Activated CD4-positive, alpha-beta memory T cell treated with anti-CD3 and anti-CD28 coated beads, Interleukin-2, amount 10 ng/mL, durations not matched to agents 7 days and 5 days (primary cell): Measurements from ENCODE around the gene MOCOS. TPM values are rescaled to one million over a fixed set of nuclear protein-coding genes. Genes with fewer than 3 reads are reported as not detected.

ENCODE experiments used
- CTCF ChIA-PET: fragments of 350-600 bp; sonication (Branson Sonifier 250); formaldehyde crosslinking; loops from one replicate; lab custom pipeline; 2021; ENCODE audit warnings: antibody characterized with exemption, inconsistent platforms; lab: Charles Lee
- POLR2A ChIA-PET: fragments of 350-600 bp; sonication (Branson Sonifier 250); formaldehyde crosslinking; loops from one replicate; lab custom pipeline; 2021; ENCODE audit warnings: antibody characterized with exemption; lab: Charles Lee
- DNase-seq: peaks from one replicate; pipeline ENCODE4 v3.0.0-alpha.2; 2020
- H3K27ac Mint-ChIP-seq: one replicate; pipeline ENCODE4 v1.8.0; 2021; ENCODE audit warnings: mild to moderate bottlenecking, mixed read lengths
- H3K27me3 Mint-ChIP-seq: one replicate; pipeline ENCODE4 v1.8.0; 2021; ENCODE audit warnings: mixed read lengths
- H3K36me3 Mint-ChIP-seq: one replicate; pipeline ENCODE4 v1.8.0; 2021; ENCODE audit warnings: low read depth, mixed read lengths
- H3K4me1 Mint-ChIP-seq: one replicate; pipeline ENCODE4 v1.8.0; 2021; ENCODE audit warnings: mixed read lengths
- H3K4me3 Mint-ChIP-seq: one replicate; pipeline ENCODE4 v1.8.0; 2021; ENCODE audit warnings: mild to moderate bottlenecking, mixed read lengths
- H3K9me3 Mint-ChIP-seq: one replicate; pipeline ENCODE4 v1.8.0; 2021; ENCODE audit warnings: mixed read lengths
- total RNA-seq, 2 experiments: library from RNA; stranded (reverse); gene quantifications; one replicate each; pipeline ENCODE4 v1.2.3, GENCODE V29; 2021

Gene MOCOS
- total RNA-seq, 2 experiments from 2014 or later, result 0.15 to 0.25 TPM

DNA sequence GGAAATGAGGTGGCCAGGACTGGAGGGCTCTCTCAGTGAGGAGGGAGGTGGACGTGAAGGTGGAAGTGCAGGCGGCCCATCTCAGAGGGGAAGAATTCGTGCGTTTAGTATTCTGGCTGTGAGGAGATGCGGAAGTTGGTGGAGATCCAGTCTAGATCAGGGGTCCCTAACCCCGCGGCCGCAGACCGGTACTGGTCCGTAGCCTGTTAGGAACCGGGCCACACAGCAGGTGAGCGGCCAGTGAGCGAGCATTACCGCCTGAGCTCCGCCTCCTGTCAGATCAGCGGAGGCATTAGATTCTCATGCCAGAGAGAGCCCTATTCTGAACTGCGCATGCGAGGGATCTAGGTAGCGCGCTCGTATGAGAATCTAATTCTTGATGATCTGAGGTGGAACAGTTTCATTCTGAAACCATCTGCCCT lies 108.6 kb downstream of the MOCOS start:
- H3K36me3 Mint-ChIP-seq, result no peaks in the 10 kb centered on the region
- H3K9me3 Mint-ChIP-seq, result no peaks in the 10 kb centered on the region
- POLR2A ChIA-PET, result no interaction called here
- H3K27me3 Mint-ChIP-seq, result peaks cover 23% of the 10 kb centered on the region
- H3K27ac Mint-ChIP-seq, result no peak overlapping the region
- no peaks in the 10 kb centered on the region for H3K4me1 Mint-ChIP-seq
- DNase-seq, result no peak
- H3K4me3 Mint-ChIP-seq, result no peak overlapping the region
- CTCF ChIA-PET, result no interaction called here

DNA sequence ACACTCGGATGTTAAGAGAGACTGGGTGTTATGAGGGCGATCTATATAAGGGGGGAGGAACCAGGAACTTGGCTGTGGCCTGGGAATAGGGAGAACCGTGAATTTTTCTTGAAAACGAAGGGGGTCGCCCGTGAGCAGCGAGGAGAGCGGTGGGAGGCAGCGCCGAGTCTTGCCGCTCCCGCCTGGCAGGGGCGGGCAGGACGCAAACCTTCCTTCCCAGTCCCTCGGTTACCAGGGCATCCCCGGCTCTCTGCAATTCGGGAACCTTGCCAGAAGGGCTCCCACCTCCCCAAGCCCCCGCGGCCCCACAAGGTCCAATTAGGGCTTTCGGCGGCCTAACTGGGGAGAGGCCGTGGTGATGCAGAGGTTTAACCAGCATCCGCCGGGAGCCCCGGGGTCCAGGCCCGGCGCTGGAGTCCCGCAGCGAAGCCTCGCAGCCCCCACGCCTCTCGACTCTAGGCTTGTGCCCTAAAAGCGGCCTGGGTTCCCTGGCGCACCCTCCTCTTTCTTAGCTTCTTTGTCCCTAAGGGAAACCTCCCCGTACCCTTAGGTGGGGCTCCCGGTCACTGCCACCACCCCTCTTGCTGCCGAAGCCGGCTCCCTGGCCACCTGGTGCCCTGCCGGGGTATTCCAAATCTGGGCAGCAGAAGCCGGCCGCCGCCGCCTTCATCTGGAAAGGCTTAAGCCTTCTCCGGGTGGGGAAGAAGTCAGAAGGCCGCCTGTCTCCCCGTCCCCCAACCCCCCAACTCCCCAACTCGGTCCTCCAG lies 109.5 kb downstream of the MOCOS start:
- Mint-ChIP-seq H3K27me3 (peaks cover 20% of the 10 kb centered on the region), H3K4me3 (no peak overlapping the region), H3K36me3 (no peaks in the 10 kb centered on the region), H3K4me1 (no peaks in the 10 kb centered on the region), H3K9me3 (no peaks in the 10 kb centered on the region), H3K27ac (no peak overlapping the region)
- DNase-seq, result no peak
- CTCF ChIA-PET, result no interaction called here
- POLR2A ChIA-PET, result no interaction called here

DNA sequence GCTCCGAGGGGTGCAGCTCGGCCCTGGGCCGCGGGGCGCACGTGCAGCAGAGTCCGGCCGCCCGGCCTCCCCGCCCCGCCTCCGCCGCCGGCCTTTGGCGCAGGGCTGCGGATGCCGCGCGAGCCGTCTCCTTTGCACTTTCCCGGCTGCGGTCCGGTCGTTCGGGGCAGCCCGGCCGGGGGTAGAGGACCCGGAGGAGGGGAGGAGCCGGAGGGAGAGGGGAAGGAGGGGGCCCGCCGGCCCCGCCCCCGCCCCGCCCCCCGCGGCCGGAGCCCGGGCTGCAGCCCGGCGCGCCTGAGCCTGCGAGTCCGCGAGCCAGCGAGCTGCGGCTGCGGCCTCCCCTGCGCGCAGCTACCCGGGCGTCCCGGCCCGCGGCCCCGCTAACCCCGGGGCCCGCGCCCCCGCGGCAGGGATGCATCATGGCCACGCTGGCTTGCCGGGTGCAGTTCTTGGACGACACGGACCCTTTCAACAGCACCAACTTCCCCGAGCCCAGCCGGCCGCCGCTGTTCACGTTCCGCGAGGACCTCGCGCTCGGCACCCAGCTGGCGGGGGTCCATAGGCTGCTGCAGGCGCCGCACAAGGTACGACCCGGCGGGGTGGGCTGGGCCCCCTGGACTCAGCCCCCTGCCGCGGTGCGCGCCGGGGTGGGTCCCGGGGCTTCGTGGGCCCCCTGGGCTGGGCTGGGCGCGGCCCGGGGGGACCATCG lies 110.3 kb downstream of the MOCOS start, which contains the start of gene FHOD3:
TSS of gene FHOD3 (plus strand) at position 297 of the 709 bp plus-strand sequence. CDS start at position 420, 123 bp downstream.
- H3K9me3 Mint-ChIP-seq, result no peaks in the 10 kb centered on the region
- H3K4me1 Mint-ChIP-seq, result no peaks in the 10 kb centered on the region
- ChIA-PET POLR2A (no interaction called here), CTCF (no interaction called here)
- peaks cover 22% of the 10 kb centered on the region for H3K27me3 Mint-ChIP-seq
- no peak within 1 kb of the TSS for H3K27ac Mint-ChIP-seq
- H3K4me3 Mint-ChIP-seq, result no peak within 1 kb of the TSS
- no peak for DNase-seq
- H3K36me3 Mint-ChIP-seq, result no peaks in the 10 kb centered on the region

DNA sequence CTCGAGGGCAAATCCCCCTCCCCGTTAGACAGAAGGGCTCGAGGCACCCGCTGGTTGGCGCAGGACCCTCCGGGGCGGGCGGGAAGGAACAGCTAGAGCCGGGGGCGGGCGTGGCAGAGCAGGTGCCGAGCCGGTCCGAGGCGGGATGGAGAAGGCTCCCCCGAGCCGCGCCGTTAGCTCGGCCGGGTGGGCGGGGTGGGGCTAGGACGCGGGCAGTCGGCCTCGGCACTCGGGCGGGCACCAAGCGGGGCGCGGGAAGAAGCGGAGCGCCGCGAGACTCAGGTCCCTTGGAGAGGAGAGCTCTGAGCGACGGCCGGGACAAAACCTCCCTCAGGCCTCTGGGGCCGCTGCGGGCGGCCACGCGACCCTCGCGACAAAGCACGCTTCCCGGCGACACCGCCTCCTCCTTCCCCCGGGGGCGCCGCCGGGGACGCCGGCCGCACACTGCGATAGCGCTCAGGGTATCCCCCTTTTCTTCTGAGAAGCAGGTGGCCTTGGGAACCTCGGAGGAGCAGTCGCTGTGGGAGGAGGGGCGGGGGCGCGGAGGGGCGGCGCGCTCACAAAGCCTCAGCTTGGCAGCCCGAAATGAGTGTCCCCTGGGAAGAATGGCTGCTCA lies 110.9 kb downstream of the MOCOS start:
- POLR2A ChIA-PET, result no interaction called here
- Mint-ChIP-seq H3K9me3 (no peaks in the 10 kb centered on the region), H3K36me3 (no peaks in the 10 kb centered on the region), H3K27ac (no peak overlapping the region), H3K4me1 (no peaks in the 10 kb centered on the region), H3K27me3 (peaks cover 28% of the 10 kb centered on the region), H3K4me3 (no peak overlapping the region)
- DNase-seq, result no peak
- CTCF ChIA-PET, result no interaction called here

DNA sequence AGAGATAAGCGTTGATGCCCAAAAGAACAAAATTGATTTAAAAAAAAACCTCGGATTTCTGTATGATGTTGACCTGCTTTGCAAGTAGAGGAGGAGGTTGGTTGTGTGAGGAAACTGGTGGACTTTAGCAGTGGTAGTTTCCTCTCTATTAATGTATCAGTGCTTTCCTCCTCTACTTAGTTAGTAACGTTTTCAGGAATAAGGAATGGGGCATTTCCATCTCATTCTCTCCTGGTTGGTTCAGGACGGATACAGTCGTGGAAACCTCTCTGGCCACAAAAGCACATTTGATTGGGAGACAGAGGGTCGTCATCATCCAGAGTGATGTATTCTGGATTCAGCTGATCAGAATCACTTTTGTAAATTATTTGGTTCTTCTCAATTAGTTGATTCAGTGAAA lies 111.7 kb downstream of the MOCOS start:
- POLR2A ChIA-PET, result no interaction called here
- no peaks in the 10 kb centered on the region for H3K36me3 Mint-ChIP-seq
- DNase-seq, result no peak
- no peaks in the 10 kb centered on the region for H3K4me1 Mint-ChIP-seq
- no peak overlapping the region for H3K4me3 Mint-ChIP-seq
- H3K9me3 Mint-ChIP-seq, result no peaks in the 10 kb centered on the region
- H3K27ac Mint-ChIP-seq, result no peak overlapping the region
- CTCF ChIA-PET, result no interaction called here
- peaks cover 33% of the 10 kb centered on the region for H3K27me3 Mint-ChIP-seq

DNA sequence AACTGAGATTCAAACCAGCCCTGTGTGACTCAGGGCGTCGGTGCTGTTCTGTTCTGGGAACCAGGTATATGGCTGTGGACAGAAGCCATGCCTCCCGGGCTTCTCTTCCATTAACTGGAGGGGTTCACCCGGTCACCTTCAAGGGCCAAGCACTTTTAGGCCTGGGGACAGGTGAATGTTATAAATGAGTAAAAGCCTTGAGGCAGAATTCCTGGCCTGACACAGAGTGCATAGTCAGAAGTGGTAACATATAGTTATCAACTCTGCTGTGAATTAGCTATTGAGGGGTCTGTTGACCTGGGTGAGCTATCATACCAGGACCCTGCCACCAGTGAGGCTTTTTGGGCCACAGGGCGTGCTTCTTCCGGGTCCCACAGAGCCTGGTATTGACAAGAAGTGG lies 112.9 kb downstream of the MOCOS start:
- peaks cover 37% of the 10 kb centered on the region for H3K27me3 Mint-ChIP-seq
- no peak overlapping the region for H3K4me3 Mint-ChIP-seq
- ChIA-PET POLR2A (no interaction called here), CTCF (no interaction called here)
- no peaks in the 10 kb centered on the region for H3K36me3 Mint-ChIP-seq
- DNase-seq, result no peak
- no peaks in the 10 kb centered on the region for H3K4me1 Mint-ChIP-seq
- H3K9me3 Mint-ChIP-seq, result no peaks in the 10 kb centered on the region
- no peak overlapping the region for H3K27ac Mint-ChIP-seq

DNA sequence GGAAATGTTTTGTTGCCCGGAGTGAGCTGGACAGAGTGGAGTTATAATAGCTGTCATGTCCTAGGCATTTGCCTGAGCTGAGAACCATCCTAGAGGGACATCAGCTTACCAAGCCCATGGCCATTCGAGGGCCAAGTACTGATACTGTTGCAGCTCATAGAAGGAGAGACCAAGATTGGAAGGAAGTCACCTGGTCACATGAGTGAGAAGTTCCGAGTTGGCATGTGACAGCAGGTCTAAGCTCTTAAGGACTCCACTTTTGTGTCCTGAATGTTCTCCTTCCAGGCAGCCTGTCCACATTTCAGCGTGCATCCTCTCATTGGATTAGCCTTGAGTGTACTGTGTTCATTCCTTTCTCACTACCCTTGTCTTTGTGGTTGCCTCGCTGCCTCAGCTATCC lies 114.6 kb downstream of the MOCOS start:
- CTCF ChIA-PET, result interaction anchor here (1.6 kb wide), 1 partner anchor 207 kb away, joined by 4 read pairs; no protein-coding TSS in a partner anchor
- DNase-seq, result no peak
- POLR2A ChIA-PET, result no interaction called here
- Mint-ChIP-seq H3K36me3 (no peaks in the 10 kb centered on the region), H3K4me1 (no peaks in the 10 kb centered on the region), H3K4me3 (no peak overlapping the region), H3K27me3 (peaks cover 40% of the 10 kb centered on the region), H3K9me3 (no peaks in the 10 kb centered on the region), H3K27ac (no peak overlapping the region)

DNA sequence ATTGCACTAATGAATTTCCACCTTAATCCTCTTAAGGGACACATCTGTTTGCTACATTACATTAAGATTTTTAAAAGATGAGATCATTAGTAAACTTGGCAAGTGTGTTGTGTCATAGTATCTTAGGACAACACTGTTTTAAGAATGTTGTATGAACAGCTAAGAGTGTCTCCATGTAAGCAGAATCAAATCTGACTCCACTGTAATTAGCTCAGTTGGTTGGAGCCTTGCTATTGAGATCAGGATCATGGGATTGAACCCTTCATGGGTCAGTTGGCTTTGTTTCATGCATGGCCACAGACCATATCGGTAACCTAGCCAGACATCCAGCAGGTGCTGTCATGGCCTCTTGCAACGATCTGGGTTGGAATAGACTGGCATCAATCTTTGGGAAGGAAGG lies 115.4 kb downstream of the MOCOS start:
- no peak for DNase-seq
- H3K4me3 Mint-ChIP-seq, result no peak overlapping the region
- H3K27me3 Mint-ChIP-seq, result peaks cover 40% of the 10 kb centered on the region
- ChIA-PET CTCF (interaction anchor here (1.6 kb wide), 1 partner anchor 207 kb away, joined by 4 read pairs; no protein-coding TSS in a partner anchor), POLR2A (no interaction called here)
- no peaks in the 10 kb centered on the region for H3K9me3 Mint-ChIP-seq
- H3K27ac Mint-ChIP-seq, result no peak overlapping the region
- H3K4me1 Mint-ChIP-seq, result no peaks in the 10 kb centered on the region
- no peaks in the 10 kb centered on the region for H3K36me3 Mint-ChIP-seq

DNA sequence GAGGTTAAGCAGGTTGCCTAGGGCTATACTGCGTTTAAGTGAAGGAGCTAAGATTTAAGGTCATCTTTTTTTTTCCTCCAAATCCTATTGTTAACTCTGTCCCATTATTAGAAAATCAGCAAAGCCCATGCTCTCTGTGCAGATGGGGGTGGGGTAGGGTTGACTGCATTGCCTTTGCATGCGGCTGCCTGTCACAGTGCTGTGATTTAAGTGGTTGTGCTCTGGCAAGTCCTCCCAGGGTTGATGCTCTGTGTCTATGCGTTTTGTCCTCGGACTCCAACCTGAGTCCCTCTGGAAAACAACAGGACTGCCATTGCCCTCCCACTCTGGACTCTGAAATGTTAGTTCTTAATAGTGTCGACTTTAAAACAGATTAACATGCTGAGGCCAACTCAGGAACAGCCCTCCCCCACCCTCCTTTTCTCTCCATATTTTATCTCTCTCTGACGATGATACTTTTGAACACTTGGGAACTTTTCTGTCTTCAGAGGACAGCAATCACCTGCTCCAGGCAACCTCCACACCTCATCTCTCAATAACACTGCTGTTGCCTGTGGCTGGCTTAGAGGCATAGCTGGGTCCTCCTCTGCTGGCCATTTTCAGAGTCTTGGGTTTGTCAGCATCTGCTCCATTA lies 116.0 kb downstream of the MOCOS start:
- DNase-seq, result no peak
- no peaks in the 10 kb centered on the region for H3K36me3 Mint-ChIP-seq
- H3K27me3 Mint-ChIP-seq, result peaks cover 40% of the 10 kb centered on the region
- ChIA-PET CTCF (no interaction called here), POLR2A (no interaction called here)
- H3K4me3 Mint-ChIP-seq, result no peak overlapping the region
- H3K9me3 Mint-ChIP-seq, result no peaks in the 10 kb centered on the region
- no peaks in the 10 kb centered on the region for H3K4me1 Mint-ChIP-seq
- H3K27ac Mint-ChIP-seq, result no peak overlapping the region

DNA sequence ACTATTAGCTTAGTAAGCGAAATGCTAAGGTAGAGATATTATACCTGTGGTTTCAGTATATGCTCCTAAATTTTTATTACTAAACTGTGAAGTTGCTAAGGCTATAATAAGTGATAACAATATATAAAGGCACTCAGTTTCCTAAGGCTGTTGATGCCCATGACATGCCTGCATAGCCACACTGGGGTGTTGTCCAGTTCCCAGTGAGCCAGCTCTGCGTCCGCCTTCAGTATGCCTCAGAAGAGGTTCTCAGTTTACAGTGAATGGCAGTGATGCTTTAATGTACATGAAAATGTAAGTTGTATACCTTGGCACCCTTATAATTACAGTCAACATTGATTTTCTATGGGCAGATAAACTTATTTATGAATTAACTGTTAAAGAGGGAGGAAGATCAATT lies 117.4 kb downstream of the MOCOS start:
- DNase-seq, result no peak
- no peak overlapping the region for H3K27ac Mint-ChIP-seq
- no peaks in the 10 kb centered on the region for H3K4me1 Mint-ChIP-seq
- CTCF ChIA-PET, result interaction anchor here (0.6 kb wide), 1 partner anchor 76 kb away, joined by 7 read pairs; no protein-coding TSS in a partner anchor
- H3K9me3 Mint-ChIP-seq, result no peaks in the 10 kb centered on the region
- POLR2A ChIA-PET, result no interaction called here
- no peaks in the 10 kb centered on the region for H3K36me3 Mint-ChIP-seq
- no peak overlapping the region for H3K4me3 Mint-ChIP-seq
- H3K27me3 Mint-ChIP-seq, result peaks cover 35% of the 10 kb centered on the region

DNA sequence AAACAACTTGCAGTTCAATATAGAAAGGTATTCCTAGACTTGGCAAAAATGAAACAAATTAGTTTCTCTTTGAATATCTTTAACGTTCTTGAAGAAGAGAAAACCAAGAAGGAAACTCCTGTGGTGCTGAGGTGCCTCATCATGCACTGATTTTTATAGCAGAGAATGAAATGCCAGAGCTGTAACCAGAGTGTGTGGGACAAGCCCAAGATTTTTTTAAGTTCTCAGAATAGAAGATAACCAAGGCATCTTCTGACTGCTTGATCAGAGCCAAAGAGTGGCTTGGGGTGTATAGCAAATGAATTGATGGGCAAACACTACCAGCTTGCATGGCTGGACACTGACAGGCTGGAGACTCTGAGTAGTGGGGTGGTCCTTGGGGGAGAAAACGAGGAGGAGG lies 118.1 kb downstream of the MOCOS start:
- Mint-ChIP-seq H3K27me3 (peaks cover 30% of the 10 kb centered on the region), H3K27ac (no peak overlapping the region), H3K4me1 (no peaks in the 10 kb centered on the region), H3K9me3 (no peaks in the 10 kb centered on the region), H3K4me3 (no peak overlapping the region), H3K36me3 (no peaks in the 10 kb centered on the region)
- DNase-seq, result no peak
- ChIA-PET POLR2A (no interaction called here), CTCF (no interaction called here)

DNA sequence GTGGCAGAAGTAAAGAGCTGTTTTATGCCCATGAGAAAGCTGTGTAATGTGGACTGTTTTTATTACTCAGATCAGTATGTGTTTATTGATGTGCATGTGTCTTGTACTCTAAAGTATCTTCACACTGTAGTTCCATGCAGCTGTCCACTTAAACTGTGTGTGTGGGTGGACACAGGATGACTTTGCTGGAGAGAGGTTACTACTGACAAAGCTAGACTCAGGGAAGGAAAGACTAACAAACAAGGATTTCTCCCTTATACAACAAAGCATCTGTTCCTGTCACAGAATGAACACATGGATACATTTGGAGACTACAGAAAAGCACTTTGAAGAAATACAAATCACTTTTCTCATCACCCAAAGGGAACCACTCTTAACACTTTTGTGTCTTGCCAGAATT lies 120.2 kb downstream of the MOCOS start:
- CTCF ChIA-PET, result no interaction called here
- Mint-ChIP-seq H3K27me3 (peaks cover 31% of the 10 kb centered on the region), H3K4me1 (no peaks in the 10 kb centered on the region), H3K9me3 (no peaks in the 10 kb centered on the region), H3K4me3 (no peak overlapping the region), H3K36me3 (no peaks in the 10 kb centered on the region), H3K27ac (no peak overlapping the region)
- DNase-seq, result no peak
- POLR2A ChIA-PET, result no interaction called here
